Measurements from ENCODE around the gene ZNF221.
"Not testable (repeated sequence)": the region's sequence is repeated elsewhere in the genome, so short reads cannot be mapped to it uniquely, and the experiment has no call there.

The ZNF221 gene

DNA sequence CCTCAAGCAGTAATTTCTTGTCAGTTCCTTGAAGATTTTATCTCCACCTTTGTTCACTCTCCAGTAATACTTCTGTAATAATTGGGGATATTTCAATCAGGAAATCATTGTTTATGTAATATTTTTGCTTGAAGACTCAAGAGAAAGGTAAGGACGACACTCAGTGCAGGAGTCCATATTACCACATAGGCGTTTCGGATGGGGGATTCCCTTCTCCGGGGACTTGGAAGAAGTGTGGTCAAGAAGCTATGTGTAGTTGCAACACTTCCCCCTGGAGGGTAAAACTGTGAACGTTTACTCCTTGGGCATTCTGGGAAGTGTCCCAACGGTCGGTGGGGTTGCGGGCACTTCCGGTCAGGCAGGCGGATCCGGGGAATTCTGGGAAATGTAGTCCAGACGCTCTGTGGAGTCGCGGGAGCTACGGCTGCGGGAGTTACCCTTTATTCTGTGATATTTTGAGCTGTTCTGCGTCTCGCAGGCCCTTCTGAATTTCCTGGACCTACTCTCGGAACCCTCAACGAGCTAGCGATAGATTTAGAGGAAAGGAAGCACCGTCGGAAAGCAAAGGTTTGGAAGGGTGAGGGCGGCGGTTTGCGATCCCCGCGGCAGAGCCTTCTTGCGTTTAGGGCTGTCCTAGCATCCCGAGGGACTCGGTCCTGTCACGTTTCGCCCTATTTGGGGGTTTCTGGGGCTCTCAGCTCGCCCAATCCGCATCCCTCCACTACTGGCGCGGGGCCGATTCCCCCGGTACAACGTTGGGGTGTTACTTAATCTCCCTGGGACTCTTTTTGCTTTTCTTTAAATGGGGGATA, at the start of gene ZNF221:
Gene ZNF221, plus strand, starts transcription at position 395 of the 812 bp plus-strand sequence. CDS start 11,499 bp downstream, outside the sequence.
- DNase-seq, result peak; percentile 16 to 92 (median 85)

DNA sequence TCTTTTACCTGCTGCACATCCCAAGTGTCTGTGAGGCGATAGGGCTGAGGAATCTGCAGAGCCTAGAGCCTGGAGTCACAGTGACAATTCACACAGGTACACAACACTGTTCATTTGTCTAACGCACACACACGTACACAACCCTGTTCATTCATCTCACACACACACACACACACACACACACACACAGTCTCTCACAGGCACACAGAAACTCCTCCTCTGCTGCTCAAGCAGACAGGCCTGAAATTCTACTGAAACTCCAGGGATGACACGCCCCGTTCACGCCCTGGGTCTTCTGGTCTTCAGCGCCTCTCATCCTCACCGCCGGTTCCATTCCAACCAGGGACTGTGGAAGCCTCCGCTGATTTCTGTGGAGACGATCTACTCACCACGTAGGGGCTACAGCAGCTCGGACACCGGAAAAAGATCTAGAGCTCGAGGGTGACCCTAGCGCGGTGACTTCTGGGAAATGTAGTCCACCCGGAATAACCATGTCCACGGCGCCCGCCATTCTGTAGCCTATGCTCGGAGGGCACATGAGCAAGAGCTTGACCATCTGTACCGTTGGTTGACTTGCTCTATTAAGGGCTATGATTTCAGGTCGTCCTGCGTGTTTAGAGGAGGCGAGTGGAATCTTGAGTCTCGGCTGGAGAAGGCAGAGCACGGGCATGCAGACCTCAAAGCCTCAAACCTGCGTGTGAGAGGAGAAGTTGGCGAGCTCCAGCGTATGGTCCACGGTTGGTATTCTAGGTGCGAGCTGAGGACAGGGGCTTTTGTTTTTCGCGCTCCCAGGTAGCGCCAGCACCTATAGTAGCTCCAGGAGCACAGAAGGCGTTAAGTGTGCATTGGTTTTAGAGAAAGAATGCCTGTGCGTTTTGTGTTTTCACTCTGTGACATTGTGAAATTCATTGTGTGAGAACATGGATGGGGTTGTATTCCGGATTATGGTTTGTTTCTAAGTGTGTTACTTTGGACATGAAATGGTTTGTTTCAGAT, 49.3 kb upstream of the ZNF221 start:
- DNase-seq, result peak in 12 of 14 donors; percentile 15 to 83 (median 67)

DNA sequence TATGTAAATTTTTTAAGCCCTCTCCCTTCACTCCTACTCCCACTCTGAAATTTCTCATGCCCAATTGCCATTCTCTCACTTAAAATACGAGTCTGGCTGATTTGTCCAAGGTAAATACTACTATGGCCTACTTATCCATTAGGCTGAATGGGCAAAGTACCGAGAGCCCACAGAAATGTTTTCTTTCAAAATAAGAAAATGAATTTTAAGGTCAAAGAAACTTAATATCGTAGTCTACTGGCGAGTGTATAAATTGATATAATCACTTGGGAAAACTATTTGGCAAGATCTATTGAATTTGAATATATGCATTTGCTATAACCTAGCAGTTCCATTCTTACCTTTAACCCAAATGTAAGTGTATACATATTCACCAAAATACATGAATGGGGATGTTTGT, 48.6 kb upstream of the ZNF221 start:
- DNase-seq, result no peak

DNA sequence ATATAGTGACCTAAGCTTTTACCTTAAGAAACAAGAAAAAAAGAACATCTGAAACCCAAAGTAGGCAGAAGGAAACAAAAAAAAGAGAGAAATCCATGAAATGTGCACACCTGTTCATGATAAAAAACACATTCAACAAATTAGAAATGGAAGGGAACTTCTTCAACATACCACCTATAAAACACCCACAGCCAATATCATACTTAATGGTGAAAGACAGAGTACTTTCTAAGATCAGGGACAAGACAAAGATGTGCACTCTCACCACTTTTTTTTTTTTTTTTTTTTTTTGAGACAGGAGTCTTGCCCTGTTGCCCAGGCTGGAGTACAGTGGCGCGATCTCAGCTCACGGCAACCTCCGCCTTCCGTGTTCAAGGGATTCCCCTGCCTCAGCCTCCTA, 45.1 kb upstream of the ZNF221 start:
- no peak for DNase-seq

DNA sequence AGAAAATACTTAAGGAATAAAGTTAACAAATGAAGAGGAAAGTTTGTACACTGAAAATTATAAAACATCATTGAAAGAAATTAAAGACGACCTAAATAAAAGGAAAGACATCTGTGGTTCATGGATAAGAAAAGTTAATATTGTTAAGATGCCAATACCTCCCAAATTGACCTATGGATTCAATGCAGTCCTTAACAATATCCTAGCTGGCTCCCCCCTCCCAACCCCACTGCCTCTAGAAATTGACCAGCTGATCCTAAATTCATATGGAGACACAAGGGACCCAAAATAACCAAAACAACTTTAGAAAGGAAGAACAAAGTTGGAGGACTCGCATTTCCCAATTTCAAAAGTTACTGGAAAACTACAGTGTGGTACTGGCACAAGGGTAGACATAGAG, 44.3 kb upstream of the ZNF221 start:
- no peak for DNase-seq

DNA sequence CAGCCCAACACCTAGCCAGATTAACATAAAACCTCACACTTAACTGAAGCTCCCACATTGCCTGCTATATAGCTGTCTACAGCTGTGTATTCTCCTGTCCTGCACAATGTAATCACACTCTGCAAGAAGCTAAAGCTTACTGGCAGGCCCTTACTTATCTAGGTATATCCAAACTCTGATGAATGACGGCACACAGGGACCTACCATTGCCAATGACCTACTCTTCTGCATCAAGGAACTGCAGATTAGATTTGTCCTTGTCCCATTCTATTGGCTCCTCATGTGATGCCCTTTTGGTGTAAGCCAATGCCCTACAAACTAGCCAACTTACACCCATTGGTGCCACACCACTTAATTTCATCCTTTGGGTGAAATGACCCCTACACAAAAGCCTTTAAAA, 42.4 kb upstream of the ZNF221 start:
- no peak for DNase-seq

DNA sequence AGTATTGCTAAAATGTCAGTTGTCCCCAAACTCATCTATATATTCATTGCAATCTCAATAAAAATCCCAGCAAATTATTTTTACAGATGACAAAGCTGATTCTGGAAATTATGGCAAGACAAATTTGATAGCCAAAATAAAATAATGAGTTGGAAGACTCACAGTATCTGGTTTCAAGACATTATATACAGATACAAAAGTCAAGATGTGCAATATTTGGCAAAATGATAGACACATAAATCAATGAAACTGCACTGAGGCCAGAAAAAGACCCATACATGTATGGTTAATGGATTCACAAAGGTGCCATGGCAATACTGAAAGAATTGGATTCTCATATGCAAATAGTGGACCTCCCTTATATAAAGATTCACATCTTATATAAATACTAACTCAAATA, 40.1 kb upstream of the ZNF221 start:
- DNase-seq, result no peak

DNA sequence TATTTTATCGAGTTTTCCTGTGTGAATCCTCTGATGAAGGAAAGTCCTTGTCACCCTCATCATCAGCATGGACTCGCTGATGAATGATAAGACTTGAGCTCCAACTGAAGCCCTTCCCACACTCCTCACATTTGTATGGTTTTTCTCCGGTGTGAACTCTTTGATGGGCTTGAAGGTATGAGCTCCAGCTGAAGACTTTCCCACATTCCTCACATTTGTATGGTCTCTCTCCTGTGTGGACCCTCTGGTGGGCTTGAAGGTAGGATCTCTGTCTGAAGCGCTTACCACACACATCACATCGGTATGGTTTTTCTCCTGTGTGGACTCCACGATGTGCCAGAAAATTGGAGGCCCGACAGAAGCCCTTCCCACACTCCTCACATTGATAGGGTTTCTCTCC, 37.6 kb upstream of the ZNF221 start:
- no peak for DNase-seq

DNA sequence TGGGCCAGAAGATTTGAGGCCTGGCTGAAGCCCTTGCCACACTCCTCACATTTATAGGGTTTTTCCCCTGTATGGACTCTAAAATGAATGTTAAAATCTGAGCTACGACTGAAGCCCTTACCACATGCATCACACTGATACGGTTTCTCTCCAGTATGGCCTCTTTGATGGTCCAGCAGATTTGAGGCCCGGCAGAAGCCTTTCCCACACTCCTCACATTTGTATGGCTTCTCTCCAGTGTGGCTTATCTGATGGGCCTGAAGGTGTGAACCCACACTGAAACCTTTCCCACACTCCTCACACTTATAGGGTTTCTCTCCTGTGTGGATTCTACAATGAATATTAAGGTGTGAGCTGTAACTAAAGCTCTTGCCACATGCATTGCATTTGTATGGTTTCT, 37.0 kb upstream of the ZNF221 start:
- DNase-seq, result no peak

DNA sequence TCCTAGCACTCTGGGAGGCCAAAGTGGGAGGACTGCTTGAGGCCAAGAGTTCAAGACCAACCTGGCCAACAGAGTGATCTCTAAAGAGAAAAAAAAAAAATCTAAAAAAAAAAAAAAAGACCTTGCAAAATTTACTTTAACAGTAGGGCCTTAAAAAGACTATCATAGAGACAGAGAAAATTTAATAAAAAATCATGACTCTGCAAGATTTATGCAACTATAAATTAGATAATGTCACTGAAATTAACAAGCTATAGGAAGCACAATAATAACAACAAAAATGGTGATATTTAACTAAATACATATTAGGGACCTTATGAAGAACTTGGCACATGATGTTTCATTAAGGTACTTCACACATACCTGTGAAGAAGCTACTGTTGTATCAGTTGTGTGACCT, 27.2 kb upstream of the ZNF221 start:
- no peak for DNase-seq

DNA sequence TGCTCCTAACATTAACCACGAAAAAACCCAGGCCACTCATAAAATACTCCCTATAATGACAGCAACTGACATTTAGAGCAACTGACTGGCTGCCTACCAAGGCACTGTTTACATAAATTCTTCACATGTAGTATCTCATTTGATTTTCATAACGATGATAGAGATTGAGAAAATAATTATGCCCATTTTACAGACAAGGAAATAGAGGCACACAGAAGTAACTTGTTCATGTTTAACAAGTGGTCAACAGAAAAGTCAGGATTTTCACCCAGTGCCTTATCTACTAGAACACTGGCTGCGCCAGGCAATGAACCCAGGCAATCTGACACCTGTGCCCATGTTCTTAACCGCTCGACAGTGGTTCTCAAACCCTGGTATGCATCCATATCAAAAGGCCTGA, 22.2 kb upstream of the ZNF221 start:
- no peak for DNase-seq

DNA sequence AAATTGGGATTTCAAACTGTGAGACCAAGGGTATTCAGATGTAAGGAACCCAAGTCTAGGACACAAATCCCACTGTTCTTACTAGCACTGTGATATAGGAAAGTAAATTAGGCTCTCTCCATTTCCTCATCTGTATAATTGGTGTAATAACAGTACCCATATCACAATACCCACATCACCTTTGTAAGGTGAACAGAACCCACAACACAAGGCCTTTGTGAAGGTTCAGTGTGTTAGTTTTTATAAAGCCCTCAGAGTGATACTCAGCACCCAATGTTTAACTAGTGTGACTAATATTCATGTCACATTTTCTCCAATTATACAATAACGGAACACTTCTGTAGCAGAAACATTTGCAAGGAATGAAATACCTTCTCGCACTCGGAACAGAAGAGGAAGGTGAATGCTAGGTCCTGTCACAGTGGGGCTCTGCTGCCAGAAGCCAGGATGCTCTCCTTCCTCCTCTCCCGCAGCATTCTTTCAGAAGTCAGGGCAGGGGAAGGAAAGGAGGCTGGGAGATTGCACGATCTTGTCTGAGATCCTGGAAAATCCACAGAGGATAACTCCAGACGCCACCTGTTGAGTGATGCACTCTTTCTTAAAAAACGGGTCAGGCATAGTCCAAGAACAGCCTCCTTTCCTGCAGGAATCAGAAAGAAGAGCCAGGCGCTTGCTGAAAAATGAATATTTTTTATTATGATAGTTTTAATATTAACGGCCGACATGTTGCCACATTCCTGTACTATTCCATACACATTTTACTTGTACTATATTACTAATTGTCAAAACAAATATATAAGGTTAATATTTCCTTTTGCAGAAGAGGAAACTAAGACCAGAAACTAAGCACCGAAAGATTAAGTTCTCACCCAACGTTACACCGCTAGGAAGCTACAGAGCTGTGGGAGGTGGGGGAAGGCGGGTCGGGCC, 16.7 kb upstream of the ZNF221 start:
- DNase-seq, result peak in 2 of 14 donors; percentile 0 to 3

DNA sequence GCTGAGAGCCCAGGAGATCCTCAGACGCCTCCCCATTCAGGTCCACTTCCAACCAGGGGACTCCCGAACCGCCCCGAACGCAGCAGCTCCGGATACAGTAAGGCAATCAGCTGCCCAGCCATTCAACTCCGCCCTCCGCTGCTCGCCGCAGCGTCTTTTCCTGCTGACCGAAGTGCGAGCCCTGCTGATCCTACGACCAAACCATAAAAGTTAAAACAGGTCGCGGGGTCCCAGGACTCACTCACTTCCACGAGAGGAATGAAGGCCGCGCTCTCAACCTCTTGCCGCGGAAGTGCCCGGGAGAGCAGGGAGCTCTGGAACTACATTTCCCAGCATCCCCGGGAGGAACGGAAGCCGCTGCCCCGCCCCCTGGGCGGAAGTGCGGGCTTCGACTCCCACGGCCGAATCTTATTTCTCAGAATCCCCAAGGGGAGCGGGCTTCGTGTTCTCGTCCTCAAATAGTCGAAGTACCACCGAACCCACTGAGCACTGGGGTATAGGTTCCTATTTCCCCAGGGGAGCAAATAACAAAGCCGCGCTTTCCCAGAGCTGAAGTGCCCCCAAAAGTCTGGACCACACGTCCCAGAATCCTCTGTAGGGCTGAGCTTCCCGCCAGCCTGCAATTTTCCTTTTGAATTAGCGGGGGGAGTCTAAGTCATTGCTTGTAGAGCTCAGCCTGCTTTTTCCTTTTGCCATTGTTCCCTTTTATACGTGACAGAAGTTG, 15.9 kb upstream of the ZNF221 start, which contains the start of gene ZNF45:
Gene ZNF45, minus strand, starts transcription at position 298 of the 724 bp plus-strand sequence. CDS start 13,097 bp downstream, outside the sequence.
- peak; percentile 34 to 92 (median 88) for DNase-seq

DNA sequence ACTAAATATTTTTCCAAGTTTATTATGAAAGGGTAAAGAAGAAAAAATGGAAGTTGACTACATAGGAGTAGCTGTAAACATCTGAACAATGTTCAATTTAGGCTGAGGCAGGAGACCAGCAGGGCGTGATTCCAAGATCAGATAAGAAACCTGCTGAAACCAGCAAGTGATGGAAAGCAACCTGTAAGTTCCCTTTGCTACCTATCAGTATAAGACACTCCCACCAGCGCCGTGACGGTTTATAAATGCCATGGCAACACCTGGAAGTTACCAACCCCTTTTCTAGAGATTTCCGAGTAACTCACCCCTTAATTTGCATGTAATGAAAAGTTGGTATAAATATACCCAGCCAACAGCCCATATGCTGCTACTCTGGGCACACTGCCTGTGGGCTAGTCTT, 14.8 kb upstream of the ZNF221 start:
- no peak for DNase-seq

DNA sequence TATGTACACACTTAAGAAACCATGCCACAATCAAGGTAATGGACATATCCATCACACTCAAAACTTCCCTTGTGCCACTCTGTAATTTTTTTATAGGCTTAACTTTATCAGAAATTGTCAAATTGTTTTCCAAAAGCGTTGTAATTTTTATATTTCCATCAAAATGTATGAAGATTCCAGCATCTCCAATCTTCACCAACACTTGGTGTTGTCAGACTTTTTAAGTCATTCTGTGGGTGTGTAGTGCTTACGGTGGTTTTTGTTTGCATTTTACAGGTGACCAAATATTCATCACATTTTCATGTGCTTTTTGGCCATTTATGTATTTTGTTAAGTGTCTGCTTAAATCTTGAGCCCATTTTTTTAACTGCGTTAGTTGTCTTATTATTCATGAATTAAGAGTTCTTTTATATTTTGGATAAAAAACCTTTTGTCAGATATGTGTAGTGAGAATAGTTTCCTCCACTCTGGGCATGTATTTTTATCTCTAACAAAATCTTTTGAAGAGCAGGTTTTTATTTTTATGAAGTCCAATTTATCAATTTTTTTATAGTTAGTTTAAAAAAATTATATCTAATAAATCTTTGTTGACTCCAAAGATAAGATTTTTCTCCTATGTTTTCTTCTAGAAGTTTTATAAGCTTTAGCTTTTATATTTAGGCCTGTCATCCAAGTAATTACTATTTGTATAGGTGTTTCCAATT, 11.3 kb upstream of the ZNF221 start:
- DNase-seq, result no peak

DNA sequence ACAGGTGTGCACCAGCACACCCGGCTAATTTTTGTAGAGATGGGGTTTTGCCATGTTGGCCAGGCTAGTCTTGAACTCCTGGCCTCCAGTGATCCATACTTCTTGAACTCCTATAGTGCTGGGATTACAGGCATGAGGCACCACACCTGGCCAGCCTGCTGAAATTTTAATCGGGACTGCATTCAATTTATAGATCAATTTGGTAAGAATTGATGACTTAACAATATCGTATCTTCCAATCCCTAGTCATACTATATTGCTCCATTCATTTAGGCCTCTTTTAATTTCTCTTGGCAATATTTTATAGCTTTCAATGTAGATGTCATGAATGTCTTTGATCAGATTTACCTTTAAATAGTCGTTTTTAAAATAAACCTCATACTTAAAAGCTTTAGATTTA, 10.3 kb upstream of the ZNF221 start:
- no peak for DNase-seq

DNA sequence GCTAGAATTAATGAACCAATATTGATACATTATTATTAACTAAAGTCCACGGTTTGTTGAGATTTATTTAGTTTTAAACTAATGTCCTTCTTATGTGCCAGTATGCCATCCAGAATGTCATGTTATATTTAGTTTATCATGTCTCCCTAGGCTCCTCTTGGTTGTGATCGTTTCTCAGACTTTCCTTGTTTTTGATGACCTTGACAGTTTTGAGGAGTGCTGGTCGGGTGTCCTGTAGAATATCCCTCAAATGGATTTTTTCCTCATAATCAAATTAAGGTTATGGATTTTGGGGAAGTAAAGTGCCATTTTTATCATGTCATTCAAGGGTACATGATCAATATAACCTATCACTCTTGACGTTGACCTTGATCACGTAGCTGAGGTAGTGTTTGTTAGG, 9.8 kb upstream of the ZNF221 start:
- DNase-seq, result no peak

DNA sequence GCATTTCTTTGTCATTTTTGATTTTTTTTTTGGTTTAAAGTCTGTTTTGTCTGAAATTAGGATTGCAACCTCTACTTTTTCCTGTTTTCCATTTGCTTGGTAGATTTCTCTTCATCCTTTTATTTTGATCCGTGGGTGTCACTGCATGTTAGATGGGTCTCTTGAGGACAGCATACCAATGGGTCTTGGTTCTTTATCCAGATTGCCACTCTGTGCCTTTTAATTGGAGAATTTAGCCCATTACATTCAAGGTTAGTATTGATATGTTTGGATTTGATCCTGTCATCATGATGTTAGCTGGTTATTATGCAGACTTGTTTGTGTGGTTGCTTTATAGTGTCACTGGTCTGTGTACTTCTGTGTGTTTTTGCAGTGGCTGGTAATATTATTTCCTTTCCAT, 3.6 kb upstream of the ZNF221 start:
- DNase-seq, result not testable (repeated sequence)

DNA sequence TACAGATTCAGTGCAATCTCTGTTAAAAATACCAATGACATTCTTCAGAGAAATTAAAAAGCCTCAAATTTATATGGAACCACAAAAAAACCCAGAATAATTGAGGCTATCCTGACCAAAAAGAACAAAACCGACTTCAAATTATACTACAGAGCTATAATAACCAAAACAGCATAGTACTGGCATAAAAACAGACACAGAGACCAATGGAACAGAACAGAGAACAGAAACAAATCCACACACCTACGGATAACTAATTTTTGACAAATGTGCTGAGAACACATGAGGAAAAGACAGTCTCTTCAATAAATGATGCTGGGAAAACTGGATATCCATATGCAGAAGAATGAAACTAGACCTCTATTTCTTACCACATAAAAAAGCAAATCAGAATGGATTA, 1.2 kb upstream of the ZNF221 start:
- DNase-seq, result not testable (repeated sequence)

DNA sequence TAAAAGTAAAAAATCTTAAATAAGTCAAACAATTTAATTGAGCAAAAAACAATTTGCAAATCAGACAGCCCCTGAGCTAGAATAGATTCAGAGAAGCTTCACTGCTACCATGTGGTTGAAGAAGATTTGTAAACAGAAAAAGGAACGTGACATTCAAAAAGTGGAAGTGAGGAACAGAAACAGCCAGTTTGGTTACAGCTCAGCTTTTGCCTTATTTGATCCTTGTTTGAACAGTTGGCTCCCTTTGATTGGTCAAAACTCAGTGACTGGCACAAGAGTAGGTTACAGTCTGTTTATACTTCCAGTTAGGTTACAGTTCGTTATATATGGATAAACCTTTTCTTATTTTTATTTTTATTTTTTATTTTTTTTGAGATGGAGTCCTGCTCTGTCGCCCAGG, 5.8 kb downstream of the ZNF221 start:
- DNase-seq, result no peak

DNA sequence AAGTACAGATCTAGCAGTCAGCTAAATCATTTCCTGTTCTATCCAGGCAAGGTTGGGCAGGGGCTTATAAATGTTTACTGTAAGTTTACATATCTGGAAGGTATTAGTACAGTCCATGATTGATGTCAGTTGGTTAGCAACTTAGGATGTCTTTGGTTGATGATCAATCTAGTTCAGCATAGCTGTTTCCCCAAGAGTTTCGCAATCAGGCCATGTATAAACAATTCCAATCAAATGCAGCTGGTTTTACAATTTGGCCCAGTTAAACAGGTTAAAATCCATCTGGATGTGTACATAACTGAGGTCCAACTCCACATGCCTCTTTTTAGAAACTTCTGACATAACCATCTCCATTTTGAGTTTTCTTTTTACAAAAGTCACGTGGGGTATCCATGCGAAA, 6.9 kb downstream of the ZNF221 start:
- no peak for DNase-seq
